Mucosa of descending colon (tissue), 3 donors: Measurements from ENCODE around the gene MRPL58. TPM values are rescaled to one million over a fixed set of nuclear protein-coding genes. Genes with fewer than 3 reads are reported as not detected.
A peak's percentile ranks its signal among the peaks of the same experiment; 100 is the strongest.
"Not testable (repeated sequence)": the region's sequence is repeated elsewhere in the genome, so short reads cannot be mapped to it uniquely, and the experiment has no call there.

Experiments used
- ATAC-seq: fragments of 200-7000 bp; cut with Tn5 transposase; one replicate; pipeline ENCODE4 v1.9.1; 2020; ENCODE audit warnings: mild to moderate bottlenecking, moderate library complexity
- DNase-seq, 3 donors: peaks; one replicate each; pipeline ENCODE4 v3.0.0-alpha.2; 2020
- H3K36me3 ChIP-seq: fragments of 200-600 bp; one replicate; pipeline ENCODE4 v1.8.0; 2021; ENCODE audit warnings: low read depth, mild to moderate bottlenecking
- H3K4me1 ChIP-seq: fragments of 200-600 bp; one replicate; pipeline ENCODE4 v1.8.0; 2021; ENCODE audit warnings: low read depth, mild to moderate bottlenecking
- H3K4me3 ChIP-seq: fragments of 200-600 bp; one replicate; pipeline ENCODE4 v1.8.0; 2021; ENCODE audit warnings: mild to moderate bottlenecking
- H3K9me3 ChIP-seq: fragments of 200-600 bp; one replicate; pipeline ENCODE4 v1.8.0; 2021; ENCODE audit warnings: mild to moderate bottlenecking
- CTCF ChIP-seq: fragments of 200-600 bp; IDR thresholded peaks from one replicate; pipeline ENCODE4 v1.8.0; 2022; ENCODE audit warnings: antibody characterized with exemption, mild to moderate bottlenecking
- intact Hi-C, 2 donors: fragments of 100-400 bp; cut with DNase I in 1 of 2; cut with micrococcal nuclease in 1 of 2; formaldehyde crosslinking; loops; one replicate each; pipeline versions ENCODE4 v1.11.0 to v1.11.1; 2022; cut with DNase I, micrococcal nuclease
- total RNA-seq, 3 donors: library from RNA; stranded (reverse); fragmentation: NEBNext Ultra II Directional in 2 of 3; extraction: Animal tissue kit (Norgen Biotek cat#: 25700) in 2 of 3; gene quantifications; one replicate each; pipeline versions ENCODE4 v1.2.1 to v1.2.4, GENCODE V29; 2021 to 2023
- donor health status: DM: no; HTN: no; CAD: no; lungs with moderate emphysema.
- donor health status: DM: no; HTN: no; CAD: no.
- donor health status: DM: no; HTN: yes; CAD: no.

The MRPL58 gene
- total RNA-seq, 3 donors from 2014 or later, result 24.7 to 32.9 (median 25.4) TPM

DNA sequence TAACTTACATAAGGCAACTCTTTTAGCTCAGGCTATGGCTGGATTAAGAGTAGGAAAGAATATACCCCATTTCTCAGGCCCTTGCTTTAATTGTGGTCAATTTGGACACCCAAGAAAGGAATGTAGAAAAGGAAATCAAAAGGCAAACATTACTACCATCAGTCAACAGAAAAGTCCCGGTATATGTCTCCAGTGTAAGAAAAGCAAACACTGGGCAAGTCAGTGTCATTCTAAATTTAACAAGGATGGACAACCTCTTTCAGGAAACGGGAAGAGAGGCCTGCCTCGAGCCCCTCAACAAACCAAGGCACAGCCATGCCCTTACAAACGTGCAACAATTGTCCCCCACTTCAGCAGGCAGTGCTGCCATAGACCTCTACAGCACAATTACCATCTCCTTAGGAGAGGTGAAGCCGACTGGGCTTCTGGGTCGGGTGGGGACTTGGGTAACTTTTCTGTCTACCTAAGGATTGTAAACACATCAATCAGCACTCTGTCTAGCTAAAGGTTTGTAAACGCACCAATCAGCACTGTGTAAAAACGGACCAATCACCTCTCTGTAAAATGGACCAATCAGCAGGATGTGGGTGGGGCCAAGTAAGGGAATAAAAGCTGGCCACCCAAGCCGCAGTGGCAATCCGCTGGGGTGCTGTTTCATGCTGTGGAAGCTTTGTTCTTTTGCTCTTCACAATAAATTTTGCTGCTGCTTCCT is 12.4 kb downstream of the MRPL58 start:
- H3K9me3 ChIP-seq, result no peaks in the 10 kb centered on the region
- intact Hi-C loops, result no loop called here
- no peak overlapping the region for H3K4me3 ChIP-seq
- DNase-seq (no peak), ATAC-seq (no peak)
- TF ChIP-seq CTCF, result no peak
- no peaks in the 10 kb centered on the region for H3K4me1 ChIP-seq
- no peaks in the 10 kb centered on the region for H3K36me3 ChIP-seq

- H3K36me3 ChIP-seq, intact Hi-C loops, H3K9me3 ChIP-seq, H3K4me1 ChIP-seq, DNase-seq, H3K4me3 ChIP-seq, ATAC-seq: not testable (repeated sequence)
Measured at GRCh38 chr17:75025398-75025734, 12.9 kb downstream of the MRPL58 start.

DNA sequence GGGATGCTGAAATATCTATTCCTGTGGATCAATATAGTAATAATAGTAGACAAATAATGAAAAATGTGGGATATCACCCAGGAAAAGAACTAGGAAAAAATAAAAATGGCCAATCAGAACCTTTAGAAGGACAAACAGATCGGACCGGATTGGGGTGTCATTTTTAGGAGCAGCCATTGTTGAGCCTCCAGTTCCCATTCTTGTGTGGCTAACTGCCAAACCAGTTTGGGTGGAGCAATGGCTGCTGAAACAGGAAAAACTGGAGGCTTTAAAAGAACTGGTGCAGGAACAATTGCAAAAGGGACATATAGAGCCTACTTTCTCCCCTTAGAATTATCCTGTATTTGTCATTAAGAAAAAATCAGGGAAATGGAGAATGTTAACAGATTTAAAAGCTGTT is 14.2 kb downstream of the MRPL58 start:
- H3K4me1 ChIP-seq, H3K9me3 ChIP-seq, H3K36me3 ChIP-seq, intact Hi-C loops, H3K4me3 ChIP-seq, ATAC-seq: not testable (repeated sequence)
- DNase-seq, result peak in 1 of 3 donors; percentile 33

GRCh38 chr17:75030161-75030560 is 17.7 kb downstream of the MRPL58 start:
- no peak for TF ChIP-seq CTCF
- no peak overlapping the region for H3K4me3 ChIP-seq
- no peaks in the 10 kb centered on the region for H3K36me3 ChIP-seq
- peaks cover 12% of the 10 kb centered on the region for H3K4me1 ChIP-seq
- intact Hi-C loops, result no loop called here
- DNase-seq (no peak), ATAC-seq (no peak)
- no peaks in the 10 kb centered on the region for H3K9me3 ChIP-seq

GRCh38 chr17:75031972-75032719 is 19.7 kb downstream of the MRPL58 start:
- peaks cover 31% of the 10 kb centered on the region for H3K4me1 ChIP-seq
- no peak overlapping the region for H3K4me3 ChIP-seq
- H3K36me3 ChIP-seq, result no peaks in the 10 kb centered on the region
- no peaks in the 10 kb centered on the region for H3K9me3 ChIP-seq
- peak; percentile 21 for ATAC-seq
- DNase-seq, result peak; percentile 58 to 75 (median 69)
- intact Hi-C loops, result no loop called here
- TF ChIP-seq CTCF, result no peak

DNA sequence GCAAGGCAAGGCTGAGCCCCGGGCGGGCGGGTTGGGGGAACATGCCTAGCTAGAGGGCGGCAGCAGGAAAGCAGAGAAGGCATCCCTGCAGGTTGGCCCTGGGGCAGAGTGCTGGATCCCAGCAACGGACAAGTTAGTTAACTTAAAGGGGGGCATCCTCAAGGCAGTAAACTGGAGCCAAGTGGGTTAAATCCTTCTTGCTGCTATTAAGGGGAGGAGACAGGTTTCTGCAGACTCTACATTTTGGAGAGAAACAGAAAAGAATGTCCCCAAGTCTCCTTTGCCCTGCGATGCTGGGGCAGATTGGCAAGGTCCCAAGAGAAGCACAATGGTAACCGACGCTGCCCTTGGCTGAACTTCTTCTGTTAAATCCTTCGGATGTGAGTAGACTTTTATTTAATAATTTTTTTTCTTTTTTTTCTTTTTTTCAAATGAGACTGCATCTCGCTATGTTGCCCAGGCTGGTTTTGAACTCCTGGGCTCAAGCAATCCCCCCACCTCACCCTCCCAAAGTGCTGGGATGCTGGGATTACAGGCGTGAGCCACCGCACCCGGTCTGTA is 20.3 kb downstream of the MRPL58 start:
- Histone ChIP-seq H3K36me3 (no peaks in the 10 kb centered on the region), H3K9me3 (no peaks in the 10 kb centered on the region), H3K4me3 (no peak overlapping the region), H3K4me1 (peaks cover 31% of the 10 kb centered on the region)
- DNase-seq (peak in 1 of 3 donors; percentile 37), ATAC-seq (no peak)
- intact Hi-C loops, result no loop called here
- TF ChIP-seq CTCF, result no peak
